HG03378 (cell line): ENCODE measurements around the gene CELF6.

Source experiments
- ATAC-seq: cut with Tn5 transposase; IDR thresholded peaks from one replicate; pipeline ENCODE4 v1.9.1; 2021; ENCODE audit warnings: mild to moderate bottlenecking, moderate library complexity; ENCODE audit not compliant: unreplicated experiment

The CELF6 gene

GRCh38 chr15:72319985-72320671 lies at the start of gene CELF6:
Gene CELF6 (minus strand): TSS chr15:72320157. CDS start chr15:72319874, 283 bp downstream.
- ATAC-seq: no peak

DNA sequence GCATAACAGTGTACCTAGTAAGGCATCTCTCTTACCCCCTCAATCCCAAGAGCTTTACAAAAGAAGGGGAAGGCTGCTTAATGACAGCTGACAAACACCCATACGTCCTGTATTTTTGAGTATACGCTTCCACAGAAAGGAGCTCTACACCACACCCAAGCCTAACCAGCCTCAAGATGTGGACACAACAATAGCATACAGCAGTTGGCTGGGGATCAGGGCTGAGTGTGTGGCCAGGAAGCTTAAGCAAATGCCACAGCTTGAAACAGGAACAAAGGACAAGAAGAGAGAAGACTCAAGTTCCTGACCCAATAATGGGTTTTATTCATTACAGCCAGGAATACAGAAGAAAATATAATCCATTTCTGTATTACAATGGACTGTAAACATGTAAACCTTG lies 48.9 kb upstream of the CELF6 start:
- no peak for ATAC-seq

GRCh38 chr15:72368325-72368724 lies 48.4 kb upstream of the CELF6 start:
- no peak for ATAC-seq

DNA sequence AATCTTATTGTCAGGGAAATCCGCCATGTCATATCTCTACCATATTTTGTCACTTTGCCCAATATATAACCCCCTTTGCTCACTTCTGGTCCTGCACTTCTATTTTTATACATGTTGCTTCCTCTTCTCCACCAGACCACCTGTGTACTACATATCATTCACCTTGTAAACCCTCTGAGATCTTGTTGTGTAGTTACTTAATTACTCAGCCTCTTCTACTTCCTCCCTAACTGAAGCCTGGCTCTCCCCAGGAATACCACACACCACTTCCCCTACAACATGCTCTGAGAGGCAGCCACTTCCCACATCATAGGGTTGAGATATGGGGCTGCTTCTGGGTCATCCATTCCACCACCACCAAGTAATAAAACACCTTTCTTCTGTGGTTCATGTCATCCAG lies 45.9 kb upstream of the CELF6 start:
- peak; percentile 84 for ATAC-seq

GRCh38 chr15:72361176-72361575 lies 41.2 kb upstream of the CELF6 start:
- ATAC-seq: no peak

- ATAC-seq: no peak
Observed at GRCh38 chr15:72358650-72359171, 38.8 kb upstream of the CELF6 start.

GRCh38 chr15:72358121-72358520 lies 38.2 kb upstream of the CELF6 start:
- ATAC-seq: no peak

DNA sequence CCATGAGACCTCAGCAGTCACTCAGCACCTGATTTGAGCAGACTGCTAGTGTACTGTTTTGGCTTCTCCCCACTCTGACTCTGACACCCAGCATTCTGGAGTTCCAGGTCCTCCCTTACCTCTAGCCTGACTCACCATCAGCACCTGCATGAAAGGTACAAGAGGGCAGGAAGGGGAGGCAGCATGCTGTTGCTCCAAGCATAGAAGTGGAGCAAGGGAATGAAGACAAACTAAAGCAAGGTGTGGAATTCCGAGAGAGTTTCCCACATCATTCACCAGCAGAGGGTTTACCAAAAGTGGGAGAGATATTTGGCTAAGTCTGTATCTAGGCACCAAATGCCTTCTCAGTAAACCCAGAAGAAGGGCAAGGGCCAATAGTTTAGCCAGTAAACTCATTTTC lies 34.5 kb upstream of the CELF6 start:
- ATAC-seq: no peak

GRCh38 chr15:72353266-72353665 lies 33.3 kb upstream of the CELF6 start:
- no peak for ATAC-seq

DNA sequence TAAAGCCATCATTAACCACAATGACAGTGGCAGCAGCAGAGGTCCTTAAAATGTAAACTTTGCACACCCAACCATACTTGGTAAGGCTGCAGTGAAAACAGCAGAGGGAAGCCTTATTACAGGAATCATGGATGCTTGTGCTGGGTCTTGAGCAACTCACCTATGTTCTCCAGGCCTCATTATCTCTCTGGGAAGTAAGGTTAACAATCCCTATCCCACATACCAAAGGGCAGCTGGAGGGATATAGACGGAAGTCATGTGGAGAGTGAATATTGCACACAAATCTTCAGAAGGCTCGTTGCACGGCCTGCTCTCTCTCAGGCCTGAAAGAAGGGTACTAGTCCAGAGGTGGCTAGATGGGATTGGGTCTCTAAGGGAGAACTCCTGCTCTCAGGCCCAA lies 25.8 kb upstream of the CELF6 start:
- ATAC-seq: no peak

GRCh38 chr15:72345280-72345679 lies 25.3 kb upstream of the CELF6 start:
- no peak for ATAC-seq

DNA sequence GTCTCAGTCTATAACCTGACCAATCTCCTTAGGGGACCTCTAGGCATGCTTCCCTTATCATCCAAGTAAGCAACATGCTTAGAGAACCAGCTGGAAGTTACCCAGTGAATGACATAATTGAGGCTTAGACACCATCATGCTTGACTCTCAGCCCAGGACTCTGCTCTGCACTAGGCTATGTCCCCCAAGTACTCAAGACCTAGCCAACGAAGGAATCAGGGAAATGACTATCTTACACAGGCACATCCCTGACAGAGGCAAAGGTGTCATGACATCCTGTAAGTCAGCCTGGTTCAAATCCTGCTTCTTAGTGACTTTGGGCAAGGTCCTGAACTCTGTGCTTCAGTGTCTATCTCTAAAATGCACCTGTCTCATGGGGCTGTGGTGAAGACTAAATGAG lies 24.6 kb upstream of the CELF6 start:
- no peak for ATAC-seq

DNA sequence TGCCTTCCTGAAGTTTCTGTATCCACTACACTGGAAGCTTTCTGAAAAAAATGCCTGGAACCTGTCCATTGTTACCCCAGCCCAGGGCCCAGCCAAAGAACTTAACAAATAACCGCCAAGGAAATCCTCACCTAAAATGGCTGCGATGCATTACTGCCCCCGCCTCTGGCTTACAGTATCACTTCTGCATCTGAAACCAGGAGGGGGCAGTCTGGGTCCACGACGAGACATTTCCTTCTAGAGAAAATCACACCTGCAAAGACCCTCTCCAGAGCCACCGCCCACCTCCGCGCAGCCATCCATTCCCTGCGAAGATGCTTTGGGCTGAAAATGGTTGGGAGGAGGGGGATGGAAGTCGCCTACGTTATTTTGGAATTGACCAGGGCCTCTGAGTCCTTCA lies 22.4 kb upstream of the CELF6 start:
- no peak for ATAC-seq

DNA sequence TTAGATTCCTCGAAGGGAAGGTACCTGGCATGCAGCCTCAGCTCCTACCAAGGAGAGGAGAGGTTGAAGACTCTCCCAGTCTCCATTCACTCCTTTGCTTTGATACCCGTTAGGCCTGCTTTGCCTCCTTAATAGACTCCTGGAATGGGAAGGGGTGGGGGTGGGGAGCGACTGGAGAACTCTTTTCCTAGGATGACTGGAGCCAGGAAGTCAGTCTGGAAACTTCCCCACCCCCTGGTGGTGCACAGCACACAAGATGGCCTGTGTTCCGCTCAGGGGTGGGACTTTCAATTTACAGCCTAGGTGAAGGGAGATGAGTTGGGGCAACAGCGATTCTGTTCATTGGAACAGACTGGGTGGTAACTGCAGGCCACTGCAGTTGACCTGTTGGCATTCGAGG lies 21.4 kb upstream of the CELF6 start:
- no peak for ATAC-seq

DNA sequence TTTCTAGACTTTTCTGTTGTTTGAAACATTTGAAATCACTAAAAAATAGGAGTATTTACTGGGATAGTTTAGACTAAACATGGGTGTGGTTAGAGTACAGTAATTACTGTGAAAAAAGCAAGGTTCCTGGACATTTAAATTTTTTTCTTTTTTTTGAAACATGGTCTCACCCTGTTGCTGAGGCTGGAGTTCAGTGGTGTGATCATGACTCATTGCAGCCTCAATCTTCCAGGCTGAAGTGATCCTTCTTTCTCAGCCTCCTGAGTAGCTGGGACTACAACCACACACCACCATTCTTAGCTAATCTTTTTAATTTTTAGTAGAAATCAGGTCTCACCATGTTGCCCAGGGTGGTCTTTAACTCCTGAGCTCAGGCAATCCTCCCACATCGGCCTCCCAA lies 20.4 kb upstream of the CELF6 start:
- no peak for ATAC-seq

- no peak for ATAC-seq
Observed at GRCh38 chr15:72339777-72340177, 19.8 kb upstream of the CELF6 start.

DNA sequence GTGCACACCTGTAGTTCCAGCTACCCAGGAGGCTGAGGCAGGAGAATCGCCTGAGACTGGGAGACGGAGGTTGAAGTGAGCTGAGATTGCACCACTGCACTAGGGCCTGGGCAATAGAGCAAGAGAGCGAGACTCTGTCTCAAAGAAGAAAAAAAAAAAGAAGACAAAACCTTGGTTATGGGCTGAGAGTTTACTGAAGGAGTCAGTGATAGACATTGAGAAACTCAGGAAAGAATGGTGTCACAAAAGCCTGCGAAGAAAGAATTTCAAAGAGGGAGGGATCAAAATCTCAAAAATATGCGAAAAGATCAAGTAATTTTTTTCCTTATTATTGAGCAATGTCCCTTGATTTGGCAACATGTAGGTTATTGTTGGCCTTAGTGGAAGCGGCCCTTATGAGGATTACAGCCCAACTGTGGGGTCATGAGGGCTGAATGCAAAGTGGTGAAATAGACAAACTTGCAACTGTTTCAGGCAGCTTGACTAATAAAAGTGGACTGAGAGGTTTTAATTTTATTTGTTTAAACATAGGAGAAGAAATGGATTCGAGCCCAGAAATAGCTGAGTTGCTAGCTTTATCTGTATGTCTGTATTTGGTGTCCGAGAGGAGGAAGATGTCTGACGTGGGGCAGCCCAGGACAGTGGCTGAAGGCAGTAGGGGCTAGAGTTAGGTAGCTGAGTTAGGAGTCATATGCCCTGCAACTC lies 18.8 kb upstream of the CELF6 start:
- no peak for ATAC-seq

- no peak for ATAC-seq
Observed at GRCh38 chr15:72338148-72338547, 18.2 kb upstream of the CELF6 start.

DNA sequence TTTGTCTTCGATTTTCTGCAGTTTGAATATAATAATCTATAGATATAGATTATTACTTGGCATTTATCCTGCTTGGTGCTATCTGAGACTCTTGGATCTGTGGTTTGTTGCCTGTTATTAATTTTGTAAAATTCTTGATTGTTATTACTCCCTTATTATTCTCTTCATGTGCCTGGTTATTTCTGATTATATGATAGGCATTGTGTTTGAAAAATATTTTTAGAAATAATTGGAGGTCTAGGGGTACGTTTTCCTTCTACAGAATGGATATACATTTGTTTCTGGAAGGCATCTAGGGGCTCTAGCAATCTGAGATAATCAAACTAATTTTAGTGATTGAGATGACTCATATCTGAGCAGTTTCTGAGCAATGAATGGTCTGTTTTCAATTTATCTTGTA lies 14.9 kb upstream of the CELF6 start:
- no peak for ATAC-seq

DNA sequence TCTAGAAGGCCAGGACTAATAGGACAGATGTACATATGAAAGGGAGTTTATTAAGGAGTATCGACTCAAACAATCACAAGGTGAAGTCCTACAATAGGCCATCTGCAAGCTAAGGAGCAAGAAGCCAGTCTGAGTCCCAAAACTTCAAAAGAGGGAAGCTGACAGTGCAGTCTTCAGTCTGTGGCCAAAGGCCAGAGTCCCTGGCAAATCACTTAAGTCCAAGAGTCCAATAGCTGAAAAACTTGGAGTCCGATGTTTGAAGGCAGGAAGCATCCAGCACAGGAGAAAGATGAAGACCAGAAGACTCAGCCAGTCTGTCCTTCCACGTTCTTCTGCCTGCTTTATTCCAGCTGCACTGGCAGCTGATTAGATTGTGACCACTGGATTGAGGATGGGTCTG lies 11.1 kb upstream of the CELF6 start:
- no peak for ATAC-seq

- ATAC-seq: no peak
Observed at GRCh38 chr15:72323752-72324151, 3.8 kb upstream of the CELF6 start.

DNA sequence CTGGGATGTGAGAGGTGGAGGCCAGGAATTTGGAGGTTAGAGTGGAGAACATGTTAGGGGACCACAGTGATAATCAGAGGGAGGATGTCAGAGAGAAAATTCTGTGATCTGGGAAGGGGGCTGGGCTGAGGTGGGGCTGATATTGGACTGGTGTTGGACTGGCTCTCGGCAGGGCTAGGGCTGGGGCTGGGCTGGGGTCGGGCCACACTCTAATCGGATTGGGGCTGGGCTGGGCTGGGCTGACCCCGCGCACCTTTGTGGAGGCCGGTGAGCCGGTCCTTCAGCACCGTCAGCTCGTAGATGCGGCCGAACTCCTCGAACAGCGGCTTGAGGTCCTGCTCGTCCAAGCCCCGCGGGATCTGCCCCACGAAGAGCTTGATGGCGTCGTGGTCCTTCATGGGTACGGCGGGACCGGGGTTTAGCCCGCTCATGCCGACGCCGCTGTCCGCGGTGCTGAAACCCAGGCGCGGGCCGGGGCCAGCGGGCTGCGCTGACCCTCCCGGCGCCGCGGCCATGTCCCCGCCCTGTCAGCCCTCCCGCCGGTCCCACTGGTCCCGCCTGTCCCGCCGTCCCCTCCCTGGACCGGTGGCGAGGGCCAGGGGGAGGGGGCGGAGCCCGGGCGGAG lies 485 bp downstream of the CELF6 start:
- no peak for ATAC-seq
